HUES64 (cell line): ENCODE data around the gene FOXO6.

Source experiments
- H3K27ac ChIP-seq: 2 replicates; pipeline ENCODE4 v1.7.0; 2013; ENCODE audit warnings: low read depth, low read length, inconsistent platforms
- H3K27me3 ChIP-seq: 2 replicates; pipeline ENCODE4 v1.6.1; 2013; ENCODE audit warnings: mild to moderate bottlenecking, low read length; ENCODE audit not compliant: insufficient read depth
- H3K36me3 ChIP-seq: 2 replicates; pipeline ENCODE4 v1.6.1; 2013; ENCODE audit warnings: mild to moderate bottlenecking, low read length; ENCODE audit not compliant: insufficient read depth
- H3K4me1 ChIP-seq: 2 replicates; pipeline ENCODE4 v1.6.1; 2013; ENCODE audit warnings: mild to moderate bottlenecking, low read length, moderate library complexity; ENCODE audit not compliant: insufficient read depth
- H3K4me3 ChIP-seq: 2 replicates; pipeline ENCODE4 v1.5.1; 2013; ENCODE audit warnings: mild to moderate bottlenecking, low read length, moderate library complexity
- H3K9ac ChIP-seq: 2 replicates; pipeline ENCODE4 v1.6.1; 2013; ENCODE audit warnings: mild to moderate bottlenecking, low read depth, low read length
- H3K9me3 ChIP-seq: 2 replicates; pipeline ENCODE4 v1.6.1; 2013; ENCODE audit warnings: low read depth, low read length; ENCODE audit not compliant: insufficient read depth
- WGBS: fragments of 150-250, 120-280 bp; methylation state at CpG from one replicate; pipeline ENCODE4 v1.1.7; 2013; ENCODE audit warnings: missing lambda C conversion rate; 5-methylcytosine and 5-hydroxymethylcytosine counted together

FOXO6 gene

DNA sequence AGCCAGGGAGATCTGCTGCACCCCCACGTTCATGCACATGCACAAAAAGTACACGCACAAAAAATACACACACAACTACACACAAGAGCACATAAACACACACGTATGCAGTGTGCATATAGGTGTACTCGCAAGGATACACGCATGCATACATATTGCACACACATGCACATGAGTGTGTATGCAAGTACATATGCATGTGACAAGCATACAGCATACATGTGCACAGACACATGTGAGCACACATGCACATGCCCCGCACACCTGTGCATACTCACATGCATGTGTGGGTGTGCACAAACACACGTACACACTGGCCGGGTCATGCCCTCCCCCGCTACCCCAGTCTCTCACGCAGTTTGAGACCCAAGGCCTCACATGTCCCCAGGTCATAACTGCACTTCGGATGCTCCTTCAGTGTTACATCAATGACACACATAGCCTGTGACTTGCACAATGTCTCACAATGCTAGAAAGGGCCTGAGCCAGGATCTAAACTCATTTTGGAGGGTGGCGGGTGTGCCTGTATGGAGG lies 52.6 kb downstream of the FOXO6 start:
- H3K27ac ChIP-seq, result no peak overlapping the region
- no peaks in the 10 kb centered on the region for H3K4me1 ChIP-seq
- no peaks in the 10 kb centered on the region for H3K9me3 ChIP-seq

DNA sequence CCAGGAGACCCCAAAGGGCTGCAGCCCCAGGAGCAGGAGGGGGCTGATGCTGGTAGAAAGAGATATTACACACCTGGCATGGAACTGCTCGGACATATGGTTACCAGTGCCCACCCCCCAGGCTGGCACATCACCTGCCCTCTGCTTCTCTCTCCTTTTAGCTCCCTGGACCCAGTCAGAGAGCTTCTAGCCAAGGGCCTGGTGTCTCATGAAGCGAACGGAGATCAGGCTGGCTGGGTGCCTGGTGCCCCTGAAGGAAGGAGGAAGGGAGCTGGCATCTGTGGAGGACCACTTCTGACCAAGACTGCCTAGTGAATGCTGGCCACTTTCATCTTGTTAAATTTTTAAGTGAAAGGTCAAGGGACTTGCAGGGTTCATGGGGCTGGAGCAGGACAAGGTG lies 53.1 kb downstream of the FOXO6 start:
- H3K9ac ChIP-seq, result no peak overlapping the region
- H3K36me3 ChIP-seq, result no peaks in the 10 kb centered on the region
- no peaks in the 10 kb centered on the region for H3K27me3 ChIP-seq
- H3K4me1 ChIP-seq, result no peaks in the 10 kb centered on the region
- no peak overlapping the region for H3K27ac ChIP-seq
- 97% methylated on average over 3 of the region's 3 CpGs for WGBS
- no peaks in the 10 kb centered on the region for H3K9me3 ChIP-seq
- no peak overlapping the region for H3K4me3 ChIP-seq

More for the DNA sequence above, 52.6 kb downstream of the FOXO6 start:
- Histone ChIP-seq H3K36me3 (no peaks in the 10 kb centered on the region), H3K4me3 (no peak overlapping the region), H3K9ac (no peak overlapping the region), H3K27me3 (no peaks in the 10 kb centered on the region)
- 91% methylated on average over 12 of the region's 12 CpGs for WGBS

DNA sequence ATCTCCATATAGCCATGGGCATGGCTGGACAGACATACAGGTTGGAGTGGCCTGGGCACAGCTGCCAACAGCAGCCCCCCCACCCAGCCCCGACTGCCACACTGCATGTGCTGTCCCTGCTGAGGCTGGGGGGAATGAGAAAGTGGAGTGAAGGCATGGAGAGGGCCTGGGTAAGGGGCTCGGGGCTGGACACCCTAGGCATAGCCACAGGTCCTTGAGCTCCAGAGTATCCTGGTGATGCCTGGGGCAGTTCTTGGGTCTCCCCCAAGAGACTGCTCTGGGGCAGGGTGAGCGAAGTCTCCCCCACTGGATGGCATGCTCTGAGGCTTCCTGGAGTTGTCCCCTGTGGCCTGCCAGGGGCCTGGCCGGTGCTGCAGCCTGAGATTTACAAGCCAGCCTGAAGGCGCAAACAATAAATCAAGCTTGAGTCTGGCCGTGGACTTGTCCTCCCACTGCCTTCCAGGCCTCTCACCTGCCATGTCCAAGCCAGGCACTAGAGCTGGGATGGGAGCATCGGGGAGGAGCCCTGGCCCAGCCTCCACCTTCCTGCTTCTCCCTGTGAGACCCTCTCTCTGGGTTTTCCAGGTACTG lies 53.6 kb downstream of the FOXO6 start:
- Histone ChIP-seq H3K4me3 (no peak overlapping the region), H3K4me1 (no peaks in the 10 kb centered on the region), H3K9ac (no peak overlapping the region), H3K27me3 (no peaks in the 10 kb centered on the region), H3K36me3 (no peaks in the 10 kb centered on the region), H3K27ac (no peak overlapping the region), H3K9me3 (no peaks in the 10 kb centered on the region)
- 90% methylated on average over 7 of the region's 7 CpGs for WGBS

DNA sequence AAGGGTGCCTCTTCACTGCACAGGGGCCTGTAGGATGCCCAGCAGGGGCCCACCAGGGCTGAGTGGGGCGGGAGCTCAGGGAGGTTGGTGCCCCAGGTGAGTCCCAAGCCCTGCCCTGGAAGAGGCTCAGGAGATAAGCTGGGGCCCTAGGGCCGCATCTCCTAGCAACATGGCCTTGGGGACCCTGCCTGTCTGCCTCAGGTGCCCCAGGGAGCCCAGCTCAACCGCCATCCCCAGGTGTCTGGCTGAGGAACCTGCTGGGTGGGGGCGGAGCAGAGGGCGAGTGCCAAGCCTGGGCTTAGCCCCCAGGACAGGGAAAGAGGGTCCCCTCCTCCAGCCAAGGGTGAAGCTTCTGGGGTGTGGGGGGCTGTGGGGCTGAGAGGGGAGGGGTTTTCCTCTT lies 54.8 kb downstream of the FOXO6 start:
- H3K4me3 ChIP-seq, result no peak overlapping the region
- no peaks in the 10 kb centered on the region for H3K36me3 ChIP-seq
- WGBS, result 87% methylated on average over 5 of the region's 5 CpGs
- H3K27ac ChIP-seq, result no peak overlapping the region
- no peaks in the 10 kb centered on the region for H3K9me3 ChIP-seq
- H3K27me3 ChIP-seq, result no peaks in the 10 kb centered on the region
- H3K4me1 ChIP-seq, result no peaks in the 10 kb centered on the region
- H3K9ac ChIP-seq, result no peak overlapping the region

DNA sequence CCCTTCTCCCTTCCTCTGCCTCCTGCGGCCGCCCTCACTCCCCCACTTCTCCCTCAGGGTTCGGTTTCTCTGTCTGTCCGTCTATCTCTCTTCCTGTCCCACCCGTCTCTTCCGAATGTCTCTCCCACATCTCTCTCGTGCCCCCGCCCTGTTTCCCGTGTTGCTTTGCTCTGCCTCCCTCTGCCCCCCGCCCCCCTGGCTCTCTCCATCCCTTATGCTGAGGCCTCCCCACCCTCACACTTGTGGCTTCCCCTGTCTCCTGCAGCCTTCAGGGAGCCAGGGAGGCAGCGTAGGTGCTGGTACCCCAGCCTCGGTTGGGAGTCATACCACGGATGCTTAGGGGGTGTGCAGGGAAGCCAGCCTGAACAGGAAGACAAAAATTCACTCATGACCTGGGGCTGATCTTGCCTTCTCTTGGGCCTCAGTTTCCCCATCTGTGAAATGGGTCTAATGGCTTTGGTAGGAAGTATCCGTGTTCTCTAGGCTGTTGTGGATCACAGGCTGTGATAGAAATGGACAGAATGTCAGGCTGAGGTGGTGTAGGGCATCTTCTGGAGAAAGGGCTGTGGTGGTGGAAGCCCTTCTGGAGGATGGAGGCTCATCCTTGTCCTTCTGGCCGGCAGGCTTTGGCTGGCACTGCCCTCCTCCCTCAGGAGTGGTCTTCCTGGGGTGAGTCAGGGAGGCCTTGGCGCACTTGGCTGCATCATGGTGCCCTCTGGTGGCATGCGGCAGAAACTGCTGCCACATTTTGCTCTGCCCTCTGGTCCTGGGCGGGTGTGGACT lies 55.5 kb downstream of the FOXO6 start:
- Histone ChIP-seq H3K9ac (no peak overlapping the region), H3K9me3 (no peaks in the 10 kb centered on the region), H3K27ac (no peak overlapping the region), H3K4me1 (no peaks in the 10 kb centered on the region), H3K4me3 (no peak overlapping the region), H3K27me3 (no peaks in the 10 kb centered on the region), H3K36me3 (no peaks in the 10 kb centered on the region)
- 71% methylated on average over 18 of the region's 18 CpGs for WGBS

DNA sequence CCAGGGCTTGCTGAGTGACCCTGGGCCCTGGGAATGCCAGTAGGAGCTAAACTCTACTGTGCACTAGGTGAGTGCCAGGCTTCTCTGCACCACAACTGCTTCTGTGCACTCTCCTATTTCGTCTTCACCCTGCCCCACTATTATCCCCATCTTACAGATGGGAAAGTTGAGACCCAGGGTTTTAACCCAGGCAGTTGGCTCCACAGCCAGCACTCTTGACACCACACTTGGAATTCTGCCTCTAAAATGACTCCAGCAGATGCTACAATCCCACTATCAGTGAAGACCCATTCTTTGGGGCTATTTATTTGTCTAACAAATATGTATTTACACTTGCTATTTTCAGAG lies 56.1 kb downstream of the FOXO6 start:
- Histone ChIP-seq H3K27me3 (no peaks in the 10 kb centered on the region), H3K9ac (no peak overlapping the region), H3K9me3 (no peaks in the 10 kb centered on the region), H3K4me3 (no peak overlapping the region), H3K27ac (no peak overlapping the region), H3K4me1 (no peaks in the 10 kb centered on the region), H3K36me3 (no peaks in the 10 kb centered on the region)
- 10% methylated on average over 1 of the region's 1 CpG for WGBS

DNA sequence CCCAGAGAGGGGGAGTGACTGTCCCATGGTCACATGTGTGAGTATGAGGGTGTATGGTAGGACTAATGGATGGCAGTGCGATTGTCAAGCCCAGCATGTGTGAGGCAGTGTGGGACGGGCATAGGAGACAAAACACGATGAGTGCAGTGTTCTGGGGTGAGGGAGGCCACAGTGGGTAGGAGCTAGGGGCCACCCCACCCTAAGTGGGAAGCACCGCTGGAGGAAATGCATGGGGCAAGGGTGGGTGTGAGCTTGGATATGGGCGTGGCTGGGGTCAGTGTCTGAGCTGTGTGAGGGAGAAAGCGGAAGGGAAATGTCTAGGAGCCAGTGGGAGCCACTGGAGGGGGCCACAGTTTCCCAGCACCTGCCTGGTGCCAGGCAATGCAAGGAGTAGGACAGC lies 56.5 kb downstream of the FOXO6 start:
- no peak overlapping the region for H3K4me3 ChIP-seq
- H3K36me3 ChIP-seq, result no peaks in the 10 kb centered on the region
- no peak overlapping the region for H3K27ac ChIP-seq
- no peaks in the 10 kb centered on the region for H3K9me3 ChIP-seq
- 78% methylated on average over 6 of the region's 6 CpGs for WGBS
- no peaks in the 10 kb centered on the region for H3K4me1 ChIP-seq
- no peaks in the 10 kb centered on the region for H3K27me3 ChIP-seq
- H3K9ac ChIP-seq, result no peak overlapping the region

DNA sequence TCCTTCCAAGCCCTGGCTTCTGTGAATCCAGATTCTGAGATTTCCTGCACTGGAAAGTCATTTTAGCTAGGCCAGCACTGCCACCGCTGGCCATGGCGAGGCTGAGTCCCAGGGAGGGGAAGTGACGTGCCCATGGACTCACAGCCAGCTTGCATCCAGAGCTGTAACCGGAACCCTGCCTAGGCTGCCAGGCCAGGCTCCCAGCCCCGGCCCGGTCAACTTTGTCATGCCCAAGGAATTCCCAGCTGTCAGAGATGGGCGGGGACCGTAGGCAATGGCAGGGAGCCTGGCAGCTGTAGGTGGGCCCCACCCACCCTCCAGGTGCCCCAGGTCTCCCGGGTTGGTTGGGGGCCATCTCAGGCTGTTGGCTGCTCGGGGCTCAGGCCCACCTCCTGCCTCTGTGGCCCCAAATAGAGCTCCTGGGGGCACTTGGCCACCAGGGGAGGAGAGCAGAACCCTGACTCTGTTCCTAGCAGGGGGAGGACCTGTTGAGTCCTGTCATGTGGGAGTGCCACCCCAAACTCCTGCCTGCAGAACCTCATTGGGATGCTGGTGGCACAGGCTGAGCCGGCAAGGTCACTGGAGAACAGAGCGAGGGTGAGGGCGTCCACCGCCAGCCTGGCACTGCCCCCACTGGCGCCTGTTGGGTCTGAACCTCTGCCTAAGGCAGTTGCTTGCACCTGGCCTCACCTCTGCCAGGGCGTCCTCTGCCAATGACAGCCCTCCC lies 57.8 kb downstream of the FOXO6 start:
- Histone ChIP-seq H3K36me3 (no peaks in the 10 kb centered on the region), H3K27ac (no peak overlapping the region), H3K9me3 (no peaks in the 10 kb centered on the region), H3K4me1 (no peaks in the 10 kb centered on the region), H3K4me3 (no peak overlapping the region), H3K9ac (no peak overlapping the region), H3K27me3 (no peaks in the 10 kb centered on the region)
- 77% methylated on average over 16 of the region's 16 CpGs for WGBS

DNA sequence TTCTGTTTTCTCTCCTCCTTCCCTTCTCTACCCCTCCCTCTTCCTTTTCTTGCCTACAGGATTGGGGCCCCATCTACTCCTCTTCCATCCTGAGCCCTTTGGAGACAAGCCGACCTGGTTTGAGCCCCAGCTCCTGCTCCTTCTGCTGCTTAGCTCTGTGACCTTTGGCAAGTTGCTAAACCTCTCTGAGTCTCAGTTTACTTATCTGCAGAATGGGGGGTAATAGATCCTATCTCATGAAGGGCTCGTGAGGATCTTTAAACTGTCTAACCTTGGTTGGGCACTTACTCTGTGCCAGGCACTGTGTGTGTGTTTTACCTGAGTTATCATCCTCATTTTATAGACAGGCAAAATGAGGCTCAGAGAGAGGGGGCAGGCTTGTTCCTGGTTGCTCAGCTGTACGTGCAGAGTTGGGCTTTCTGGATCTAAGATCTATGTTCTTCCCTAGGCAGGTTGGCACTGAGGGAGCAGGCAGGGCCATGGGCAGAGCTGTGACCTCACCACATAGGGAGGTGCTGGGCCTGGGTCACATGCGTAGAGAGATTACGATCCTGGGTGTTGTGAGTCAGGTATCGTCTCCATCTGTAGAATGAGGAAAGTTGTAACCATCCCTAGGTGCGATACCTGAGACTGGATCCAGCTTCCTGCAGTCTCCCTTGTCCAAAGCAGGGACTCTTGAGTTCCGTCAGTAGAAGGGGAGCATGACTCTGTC lies 58.5 kb downstream of the FOXO6 start:
- H3K4me3 ChIP-seq, result no peak overlapping the region
- no peak overlapping the region for H3K9ac ChIP-seq
- no peak overlapping the region for H3K27ac ChIP-seq
- H3K27me3 ChIP-seq, result no peaks in the 10 kb centered on the region
- no peaks in the 10 kb centered on the region for H3K4me1 ChIP-seq
- H3K9me3 ChIP-seq, result no peaks in the 10 kb centered on the region
- no peaks in the 10 kb centered on the region for H3K36me3 ChIP-seq
- WGBS, result 89% methylated on average over 8 of the region's 8 CpGs

DNA sequence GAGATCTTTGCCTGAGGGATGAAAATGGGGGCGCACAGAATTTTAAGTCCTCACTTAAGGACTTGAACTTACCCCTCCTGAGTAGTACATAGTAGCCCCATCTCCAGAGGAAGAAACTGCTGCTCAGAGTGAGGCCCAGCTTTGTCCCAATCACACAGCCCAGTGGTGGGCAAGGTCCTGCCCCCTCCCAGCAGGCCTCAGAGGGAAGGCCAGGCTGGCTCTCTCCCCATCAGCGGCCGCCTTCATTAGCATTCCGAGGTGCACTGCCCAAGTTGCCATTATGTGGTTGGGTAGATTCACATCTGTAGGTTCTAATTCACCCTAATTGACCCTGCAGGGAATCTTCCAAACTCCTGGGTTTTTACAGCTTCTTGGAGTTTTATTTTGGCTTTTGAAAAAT lies 59.1 kb downstream of the FOXO6 start:
- Histone ChIP-seq H3K4me1 (no peaks in the 10 kb centered on the region), H3K9ac (no peak overlapping the region), H3K9me3 (no peaks in the 10 kb centered on the region), H3K4me3 (no peak overlapping the region), H3K27ac (no peak overlapping the region), H3K36me3 (no peaks in the 10 kb centered on the region), H3K27me3 (no peaks in the 10 kb centered on the region)
- 65% methylated on average over 4 of the region's 4 CpGs for WGBS

DNA sequence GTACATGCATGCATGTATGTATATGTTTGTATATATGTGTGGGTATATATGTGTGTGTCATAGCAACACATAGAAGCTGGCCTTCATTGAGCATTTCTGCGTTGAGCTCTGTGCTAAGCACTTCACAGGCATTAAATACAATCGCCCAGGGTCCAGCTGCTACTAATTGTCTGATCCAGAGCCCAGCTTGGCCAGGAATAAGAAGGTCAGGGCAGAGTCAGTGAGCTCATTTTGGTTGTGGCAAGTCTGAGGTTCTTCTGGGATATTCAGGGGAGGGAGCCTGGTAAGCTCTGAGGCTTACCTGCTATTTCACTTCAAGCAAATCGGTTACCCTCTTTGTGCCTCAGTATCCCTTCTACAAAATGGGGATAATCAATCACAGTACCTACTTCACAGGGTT lies 59.6 kb downstream of the FOXO6 start:
- Histone ChIP-seq H3K9ac (no peak overlapping the region), H3K4me1 (no peaks in the 10 kb centered on the region), H3K27me3 (no peaks in the 10 kb centered on the region), H3K9me3 (no peaks in the 10 kb centered on the region), H3K27ac (no peak overlapping the region), H3K4me3 (no peak overlapping the region), H3K36me3 (no peaks in the 10 kb centered on the region)
- 91% methylated on average over 3 of the region's 3 CpGs for WGBS
